Spleen (tissue), 7 donors: Measurements from ENCODE around the gene GNPTG.
A peak's percentile ranks its signal among the peaks of the same experiment; 100 is the strongest.

ENCODE experiments used
- POLR2A ChIP-seq, 3 donors: fragments of 450-650 bp; IDR thresholded peaks; one replicate each; pipeline ENCODE4 v1.5.1; 2017; ENCODE audit warnings: antibody characterized with exemption in 3 of 3, mild to moderate bottlenecking in 1 of 3
- POLR2AphosphoS5 ChIP-seq, 3 donors: sonication (generic); formaldehyde crosslinking; IDR thresholded peaks; one replicate each; pipeline ENCODE4 v1.5.1; 2017; ENCODE audit warnings: antibody characterized with exemption in 3 of 3
- TF ChIP-seq, protein P1 (sequence below), 11 experiments: fragments of 200-600 bp in 7 of 11; fragments of 450-650 bp in 4 of 11; sonication (generic) in 4 of 11; IDR thresholded peaks in 8 of 11; conservative IDR thresholded peaks in 3 of 11; 1 replicate in 7 of 11; 2 replicates in 4 of 11; pipeline versions ENCODE4 v1.4.0 to v1.8.0; 2016 to 2021; ENCODE audit warnings: antibody characterized with exemption in 11 of 11, inconsistent platforms in 4 of 11, mild to moderate bottlenecking in 1 of 11
- donor health status: DM: no; HTN: no; CAD: no; lungs with moderate emphysema.
- donor health status: DM: no; HTN: no; CAD: no.
- donor health status: DM: no; HTN: no; CAD: no.

DNA sequence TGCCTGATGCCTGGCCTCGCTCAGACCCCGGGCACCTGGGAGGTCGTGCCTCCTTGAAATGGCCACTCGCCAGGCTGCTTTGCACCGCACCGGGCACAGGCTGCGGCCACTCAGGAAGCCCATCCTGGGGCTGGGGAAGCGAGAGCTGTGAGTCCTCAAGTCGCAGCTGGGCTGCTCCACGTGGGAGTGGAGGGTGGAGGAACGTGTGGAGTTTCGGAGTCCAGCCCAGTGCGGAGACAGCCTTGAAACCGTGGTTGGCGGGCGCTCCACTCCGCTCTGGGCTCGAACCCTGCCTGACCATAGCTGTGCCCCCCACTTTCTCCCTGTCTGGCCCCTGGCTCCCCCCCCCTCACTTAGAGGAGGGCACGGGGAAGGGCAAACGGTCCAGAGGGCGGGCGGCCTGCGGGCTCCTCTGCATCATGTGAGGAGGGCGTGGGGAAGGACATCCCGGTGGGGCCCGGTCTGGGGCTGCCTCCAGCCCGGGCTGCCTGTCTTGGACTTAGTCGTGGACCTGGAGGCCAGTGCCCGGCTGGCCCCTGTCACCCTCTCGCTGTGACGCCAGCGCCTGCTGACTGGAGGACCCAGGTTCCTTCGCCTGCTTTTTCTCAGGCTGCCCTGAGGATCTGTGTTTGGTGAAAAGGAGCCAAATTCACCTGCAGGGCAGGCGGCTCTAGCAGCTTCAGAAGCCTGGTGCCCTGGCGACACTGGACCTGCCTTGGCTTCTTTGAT is 39.8 kb upstream of the GNPTG start:
- TF ChIP-seq, protein P1, sequence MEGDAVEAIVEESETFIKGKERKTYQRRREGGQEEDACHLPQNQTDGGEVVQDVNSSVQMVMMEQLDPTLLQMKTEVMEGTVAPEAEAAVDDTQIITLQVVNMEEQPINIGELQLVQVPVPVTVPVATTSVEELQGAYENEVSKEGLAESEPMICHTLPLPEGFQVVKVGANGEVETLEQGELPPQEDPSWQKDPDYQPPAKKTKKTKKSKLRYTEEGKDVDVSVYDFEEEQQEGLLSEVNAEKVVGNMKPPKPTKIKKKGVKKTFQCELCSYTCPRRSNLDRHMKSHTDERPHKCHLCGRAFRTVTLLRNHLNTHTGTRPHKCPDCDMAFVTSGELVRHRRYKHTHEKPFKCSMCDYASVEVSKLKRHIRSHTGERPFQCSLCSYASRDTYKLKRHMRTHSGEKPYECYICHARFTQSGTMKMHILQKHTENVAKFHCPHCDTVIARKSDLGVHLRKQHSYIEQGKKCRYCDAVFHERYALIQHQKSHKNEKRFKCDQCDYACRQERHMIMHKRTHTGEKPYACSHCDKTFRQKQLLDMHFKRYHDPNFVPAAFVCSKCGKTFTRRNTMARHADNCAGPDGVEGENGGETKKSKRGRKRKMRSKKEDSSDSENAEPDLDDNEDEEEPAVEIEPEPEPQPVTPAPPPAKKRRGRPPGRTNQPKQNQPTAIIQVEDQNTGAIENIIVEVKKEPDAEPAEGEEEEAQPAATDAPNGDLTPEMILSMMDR (IDR thresholded peaks at IDR 0.05 in 8 of 11, conservative IDR thresholded peaks at IDR 0.05 in 3 of 11), result no peak
- TF ChIP-seq POLR2A (IDR thresholded peaks at IDR 0.05), result no peak
- TF ChIP-seq POLR2AphosphoS5 (IDR thresholded peaks at IDR 0.05), result peak in 2 of 3 donors; percentile 53 to 58
